OCI-LY1 (cell line): ENCODE results near the gene FHIT.

Experiments
- H2AFZ ChIP-seq: fragments of 200-600 bp; sonication (generic), shearing (Covaris generic); 2 replicates; pipeline ENCODE4 v1.6.0; 2014; ENCODE audit warnings: antibody characterized with exemption, mild to moderate bottlenecking, low read length
- H3F3A ChIP-seq: fragments of 200-600 bp; sonication (generic), shearing (Covaris generic); 2 replicates; pipeline ENCODE4 v1.6.0; 2014; ENCODE audit warnings: mild to moderate bottlenecking, antibody characterized with exemption, low read length, moderate library complexity; ENCODE audit not compliant: insufficient read depth
- H3K27ac ChIP-seq: fragments of 200-600 bp; sonication (generic); 2 replicates; pipeline ENCODE4 v1.5.1; 2014; ENCODE audit warnings: low read length, mixed run types, mild to moderate bottlenecking, low read depth; ENCODE audit not compliant: poor library complexity, severe bottlenecking
- H3K27me3 ChIP-seq: fragments of 200-600 bp; sonication (generic); 2 replicates; pipeline ENCODE4 v1.6.0; 2014; ENCODE audit warnings: antibody characterized with exemption, mild to moderate bottlenecking, low read length, moderate library complexity; ENCODE audit not compliant: insufficient read depth
- H3K36me3 ChIP-seq: fragments of 200-600 bp; sonication (generic); 2 replicates; pipeline ENCODE4 v1.6.1; 2014; ENCODE audit warnings: mild to moderate bottlenecking, antibody characterized with exemption, low read length, moderate library complexity, mixed read lengths; ENCODE audit not compliant: insufficient read depth
- H3K4me1 ChIP-seq: fragments of 200-600 bp; sonication (generic); 2 replicates; pipeline ENCODE4 v1.5.1; 2014; ENCODE audit warnings: mild to moderate bottlenecking, low read length, moderate library complexity; ENCODE audit not compliant: insufficient read depth, severe bottlenecking
- H3K4me2 ChIP-seq: fragments of 200-600 bp; sonication (generic), shearing (Covaris generic); 2 replicates; pipeline ENCODE4 v1.6.1; 2014; ENCODE audit warnings: low read length
- H3K4me3 ChIP-seq: fragments of 200-600 bp; sonication (generic); 2 replicates; pipeline ENCODE4 v1.5.1; 2014; ENCODE audit warnings: low read length, low read depth, mild to moderate bottlenecking, mixed read lengths; ENCODE audit not compliant: poor library complexity, severe bottlenecking
- H3K79me2 ChIP-seq: fragments of 200-600 bp; shearing (Covaris generic); 2 replicates; pipeline ENCODE4 v1.6.1; 2016; ENCODE audit warnings: mixed run types, low read length, mixed read lengths; ENCODE audit not compliant: insufficient read depth
- H3K9ac ChIP-seq: fragments of 200-600 bp; sonication (generic), shearing (Covaris generic); 2 replicates; pipeline ENCODE4 v1.6.1; 2014; ENCODE audit warnings: mild to moderate bottlenecking, low read length, mixed read lengths
- H3K9me2 ChIP-seq: fragments of 200-600 bp; sonication (generic), shearing (Covaris generic); 2 replicates; pipeline ENCODE4 v1.6.1; 2014; ENCODE audit warnings: low read depth, mild to moderate bottlenecking, low read length, mixed read lengths
- H3K9me3 ChIP-seq: fragments of 200-600 bp; shearing (Covaris generic); 2 replicates; pipeline ENCODE4 v1.6.1; 2014; ENCODE audit warnings: low read length, mixed read lengths
- H4K20me1 ChIP-seq: fragments of 200-600 bp; sonication (generic), shearing (Covaris generic); 2 replicates; pipeline ENCODE4 v1.6.0; 2016; ENCODE audit warnings: mild to moderate bottlenecking, low read length; ENCODE audit not compliant: insufficient read depth
- CTCF ChIP-seq: fragments of 200-600 bp; sonication (generic), shearing (Covaris generic); IDR thresholded peaks from 2 replicates; pipeline ENCODE4 v1.5.1; 2017; ENCODE audit warnings: mild to moderate bottlenecking, antibody characterized with exemption, low read length, moderate library complexity, mixed read lengths
- EZH2 ChIP-seq: fragments of 200-600 bp; sonication (generic), shearing (Covaris generic); IDR thresholded peaks from 2 replicates; pipeline ENCODE4 v1.8.0; 2017; ENCODE audit warnings: borderline replicate concordance, mixed run types, mild to moderate bottlenecking, antibody characterized with exemption, low read length, moderate library complexity, mixed read lengths

The FHIT gene

GRCh38 chr3:59802045-59802444 is 1449.2 kb downstream of the FHIT start:
- no peaks in the 10 kb centered on the region for H3K9me2 ChIP-seq
- no peaks in the 10 kb centered on the region for H3K9me3 ChIP-seq
- H3K9ac ChIP-seq = no peak overlapping the region
- H4K20me1 ChIP-seq = no peaks in the 10 kb centered on the region
- H3K4me1 ChIP-seq = no peaks in the 10 kb centered on the region
- no peak overlapping the region for H3K4me2 ChIP-seq
- H3K27ac ChIP-seq = no peak overlapping the region
- H3K4me3 ChIP-seq = no peak overlapping the region
- H3F3A ChIP-seq = no peaks in the 10 kb centered on the region
- no peak for TF ChIP-seq CTCF
- TF ChIP-seq EZH2 = no peak
- H2AFZ ChIP-seq = no peak overlapping the region
- no peaks in the 10 kb centered on the region for H3K27me3 ChIP-seq
- no peaks in the 10 kb centered on the region for H3K79me2 ChIP-seq
- H3K36me3 ChIP-seq = no peaks in the 10 kb centered on the region

- Histone ChIP-seq H3F3A (no peaks in the 10 kb centered on the region), H3K4me3 (no peak overlapping the region), H3K9me3 (no peaks in the 10 kb centered on the region), H3K79me2 (no peaks in the 10 kb centered on the region), H4K20me1 (no peaks in the 10 kb centered on the region), H3K27ac (no peak overlapping the region), H3K4me1 (no peaks in the 10 kb centered on the region), H2AFZ (no peak overlapping the region), H3K9me2 (no peaks in the 10 kb centered on the region), H3K36me3 (no peaks in the 10 kb centered on the region), H3K9ac (no peak overlapping the region), H3K27me3 (no peaks in the 10 kb centered on the region), H3K4me2 (no peak overlapping the region)
- no peak for TF ChIP-seq CTCF
- TF ChIP-seq EZH2 = no peak
Measured at GRCh38 chr3:59800481-59800880, 1450.8 kb downstream of the FHIT start.

GRCh38 chr3:59798372-59799086 is 1452.7 kb downstream of the FHIT start:
- Histone ChIP-seq H3F3A (no peaks in the 10 kb centered on the region), H2AFZ (no peak overlapping the region), H3K4me2 (no peak overlapping the region), H3K9ac (no peak overlapping the region), H3K36me3 (no peaks in the 10 kb centered on the region), H3K79me2 (no peaks in the 10 kb centered on the region), H3K9me2 (no peaks in the 10 kb centered on the region), H3K4me1 (no peaks in the 10 kb centered on the region), H3K27me3 (no peaks in the 10 kb centered on the region), H3K9me3 (no peaks in the 10 kb centered on the region), H4K20me1 (no peaks in the 10 kb centered on the region), H3K4me3 (no peak overlapping the region), H3K27ac (no peak overlapping the region)
- TF ChIP-seq EZH2 (no peak), CTCF (no peak)
